HepG2 (cell line): ENCODE results near the gene HS6ST1. TPM values are rescaled to one million over a fixed set of nuclear protein-coding genes. Genes with fewer than 3 reads are reported as not detected.

Source experiments
- ARID4A ChIP-seq: sonication (generic); formaldehyde crosslinking; IDR thresholded peaks from 2 replicates; pipeline ENCODE4 v1.5.0; 2020; ENCODE audit warnings: mild to moderate bottlenecking, missing genetic modification reagents, borderline replicate concordance
- CEBPB ChIP-seq: IDR thresholded peaks from 2 replicates; pipeline ENCODE4 v1.6.1; 2011; ENCODE audit warnings: low read depth, low read length, improper control_type of control experiment, borderline replicate concordance
- MXI1 ChIP-seq: IDR thresholded peaks from 3 replicates; pipeline ENCODE4 v1.6.1; 2012; ENCODE audit warnings: low read depth, low read length, inconsistent platforms, borderline replicate concordance
- RBM22 ChIP-seq: fragments of 200-400 bp; formaldehyde crosslinking; optimal IDR thresholded peaks from 2 replicates; pipeline ENCODE3; 2017; ENCODE audit warnings: mild to moderate bottlenecking, low read length, moderate library complexity
- TFDP1 ChIP-seq: IDR thresholded peaks from 2 replicates; pipeline ENCODE4 v1.6.1; 2016; ENCODE audit warnings: missing compliant biosample characterization, missing genetic modification reagents, borderline replicate concordance
- ZHX2 ChIP-seq, 2 experiments: sonication (generic) in 1 of 2; formaldehyde crosslinking in 1 of 2; IDR thresholded peaks; 2 replicates each; pipeline versions ENCODE4 v1.6.1 to v1.9.0; 2014 to 2022; ENCODE audit warnings: antibody characterized with exemption in 1 of 2, borderline replicate concordance in 1 of 2, inconsistent platforms in 1 of 2, low read depth in 1 of 2, missing genetic modification reagents in 1 of 2
- ZNF574 ChIP-seq: sonication (generic); formaldehyde crosslinking; IDR thresholded peaks from 2 replicates; pipeline ENCODE4 v1.4.0; 2020; ENCODE audit warnings: missing genetic modification reagents
- ZNF746 ChIP-seq: sonication (generic); formaldehyde crosslinking; IDR thresholded peaks from 2 replicates; pipeline ENCODE4 v1.8.0; 2022; ENCODE audit warnings: mild to moderate bottlenecking, missing genetic modification reagents
- polyA plus RNA-seq, 8 experiments: library from polyadenylated mRNA; depleted of rRNA in 3 of 8; stranded (reverse) in 7 of 8; unstranded in 1 of 8; fragments of >200 nt; fragmentation: Illumina TruSeq in 4 of 8; extraction: Trizol in 4 of 8; gene quantifications; 2 replicates each; pipeline versions ENCODE4 v1.2.1 to v1.2.3, GENCODE V29; 2011 to 2016; ENCODE audit warnings: low read depth in 4 of 8, missing spikeins in 1 of 8, mixed read lengths in 1 of 8; ENCODE audit not compliant: insufficient read depth in 1 of 8
- total RNA-seq, 5 experiments: library from RNA; depleted of rRNA; stranded (reverse); fragments of >200 nt; fragmentation: Illumina TruSeq; extraction: Trizol; gene quantifications; 2 replicates each; pipeline ENCODE4 v1.2.3, GENCODE V29; 2016; ENCODE audit warnings: low read depth in 1 of 5

HS6ST1 gene
- total and polyA plus RNA-seq, 2 of the 13 experiments (the other 11 are each of a cell fraction or from before 2014, with no cell fraction given), result 34.5 to 84.6 TPM

- TF ChIP-seq RBM22 (no peak), ZNF746 (CRISPR knock-in tag) (no peak; the same call in 1 of the 2 replicates), MXI1 (peak; percentile 67; the same call in 1 of the 3 replicates), ZNF574 (CRISPR knock-in tag) (peak; percentile 87), ZHX2 (IDR thresholded peaks at IDR 0.05; ENCODE audit: low read depth) (peak; percentile 17; the same call in 1 of the 2 replicates), ZHX2 (CRISPR knock-in tag; IDR thresholded peaks at IDR 0.05; ENCODE audit: borderline replicate concordance) (no peak), CEBPB (no peak), ARID4A (CRISPR knock-in tag) (peak; percentile 76), TFDP1 (CRISPR knock-in tag) (peak; percentile 69; the same call in 1 of the 2 replicates)
Observed at GRCh38 chr2:128232965-128233789, 85.5 kb downstream of the HS6ST1 start (continued).
